ENCODE measurements around the gene BIK.

DNA sequence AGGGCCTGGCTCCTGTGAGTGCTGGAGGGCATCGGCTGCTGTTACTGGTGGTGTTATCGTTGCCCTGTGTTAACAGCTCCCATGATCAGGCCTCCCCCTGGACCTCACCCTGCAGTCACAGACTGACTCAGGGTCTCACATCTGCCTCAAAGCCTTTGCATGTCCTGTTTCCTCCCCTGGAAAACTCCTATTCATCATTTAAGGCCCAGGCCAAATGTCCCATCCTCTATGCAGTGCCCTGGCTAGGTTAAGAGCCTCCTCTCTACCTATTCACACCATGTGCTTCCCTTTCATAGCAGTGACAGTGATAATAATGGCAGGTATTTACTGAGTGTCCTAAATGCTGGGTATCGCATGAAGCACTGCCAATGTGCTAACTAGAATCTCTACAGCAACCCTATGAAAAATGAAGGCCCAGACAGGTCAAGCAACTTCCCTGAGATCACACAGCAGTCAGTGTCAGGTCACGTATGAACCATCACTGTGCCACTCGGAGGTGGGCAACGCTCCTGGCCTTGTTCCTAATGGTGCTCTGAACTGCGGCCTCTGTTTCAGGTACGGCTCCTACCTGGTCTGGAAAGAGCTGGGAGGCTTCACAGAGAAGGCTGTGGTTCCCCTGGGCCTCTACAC lies 50.1 kb downstream of the BIK start:
- TF ChIP-seq CTCF (IDR thresholded peaks at IDR 0.05) (no peak), ZFX (IDR thresholded peaks at IDR 0.05; ENCODE audit: borderline replicate concordance) (no peak)
